Thymus (tissue), 11 donors: Measurements from ENCODE around the gene ORAI3. TPM values are rescaled to one million over a fixed set of nuclear protein-coding genes. Genes with fewer than 3 reads are reported as not detected.

Experiments
- DNase-seq, 9 donors: peaks; one replicate each; pipeline ENCODE4 v3.0.0-alpha.2; 2013; ENCODE audit warnings: low spot score in 9 of 9, low read depth in 6 of 9, missing footprints in 1 of 9
- H3K27ac ChIP-seq, 2 donors: one replicate each; pipeline ENCODE4 v1.5.1; 2013; ENCODE audit warnings: control low read depth in 1 of 2, low read depth in 1 of 2, low read length in 1 of 2, mild to moderate bottlenecking in 1 of 2, moderate library complexity in 1 of 2
- H3K27me3 ChIP-seq, 2 donors: one replicate each; pipeline ENCODE4 v1.5.1; 2013; ENCODE audit warnings: low read length in 1 of 2; ENCODE audit not compliant: control insufficient read depth in 2 of 2, insufficient read depth in 1 of 2
- H3K36me3 ChIP-seq, 2 donors: one replicate each; pipeline ENCODE4 v1.5.1; 2013; ENCODE audit warnings: low read length in 1 of 2, mild to moderate bottlenecking in 1 of 2, moderate library complexity in 1 of 2; ENCODE audit not compliant: control insufficient read depth in 2 of 2, insufficient read depth in 2 of 2
- H3K4me1 ChIP-seq, 2 donors: one replicate each; pipeline ENCODE4 v1.5.1; 2013; ENCODE audit warnings: low read length in 2 of 2; ENCODE audit not compliant: control insufficient read depth in 2 of 2, insufficient read depth in 2 of 2
- H3K4me3 ChIP-seq, 2 donors: one replicate each; pipeline ENCODE4 v1.5.1; 2013; ENCODE audit warnings: low read length in 2 of 2, control low read depth in 1 of 2, mild to moderate bottlenecking in 1 of 2
- H3K9me3 ChIP-seq, 2 donors: one replicate each; pipeline ENCODE4 v1.5.1; 2013; ENCODE audit warnings: low read length in 1 of 2, mild to moderate bottlenecking in 1 of 2; ENCODE audit not compliant: control insufficient read depth in 2 of 2, insufficient read depth in 1 of 2
- WGBS: extraction: QIAGEN DNeasy Blood & Tissue Kit; methylation state at CpG from one replicate; pipeline ENCODE4 v1.1.7; 2013; 5-methylcytosine and 5-hydroxymethylcytosine counted together
- polyA plus RNA-seq: library from polyadenylated mRNA; stranded (reverse); fragments of 200-250 nt; gene quantifications from one replicate; pipeline ENCODE4 v1.2.3, GENCODE V29; 2013
- total RNA-seq: library from RNA; stranded (reverse); fragments of 120-200 nt; gene quantifications from one replicate; pipeline ENCODE4 v1.2.4, GENCODE V29; 2013
- donor health status: healthy.

Gene ORAI3
- total and polyA plus RNA-seq, 2 donors, result 12.3 to 26.4 TPM

DNA sequence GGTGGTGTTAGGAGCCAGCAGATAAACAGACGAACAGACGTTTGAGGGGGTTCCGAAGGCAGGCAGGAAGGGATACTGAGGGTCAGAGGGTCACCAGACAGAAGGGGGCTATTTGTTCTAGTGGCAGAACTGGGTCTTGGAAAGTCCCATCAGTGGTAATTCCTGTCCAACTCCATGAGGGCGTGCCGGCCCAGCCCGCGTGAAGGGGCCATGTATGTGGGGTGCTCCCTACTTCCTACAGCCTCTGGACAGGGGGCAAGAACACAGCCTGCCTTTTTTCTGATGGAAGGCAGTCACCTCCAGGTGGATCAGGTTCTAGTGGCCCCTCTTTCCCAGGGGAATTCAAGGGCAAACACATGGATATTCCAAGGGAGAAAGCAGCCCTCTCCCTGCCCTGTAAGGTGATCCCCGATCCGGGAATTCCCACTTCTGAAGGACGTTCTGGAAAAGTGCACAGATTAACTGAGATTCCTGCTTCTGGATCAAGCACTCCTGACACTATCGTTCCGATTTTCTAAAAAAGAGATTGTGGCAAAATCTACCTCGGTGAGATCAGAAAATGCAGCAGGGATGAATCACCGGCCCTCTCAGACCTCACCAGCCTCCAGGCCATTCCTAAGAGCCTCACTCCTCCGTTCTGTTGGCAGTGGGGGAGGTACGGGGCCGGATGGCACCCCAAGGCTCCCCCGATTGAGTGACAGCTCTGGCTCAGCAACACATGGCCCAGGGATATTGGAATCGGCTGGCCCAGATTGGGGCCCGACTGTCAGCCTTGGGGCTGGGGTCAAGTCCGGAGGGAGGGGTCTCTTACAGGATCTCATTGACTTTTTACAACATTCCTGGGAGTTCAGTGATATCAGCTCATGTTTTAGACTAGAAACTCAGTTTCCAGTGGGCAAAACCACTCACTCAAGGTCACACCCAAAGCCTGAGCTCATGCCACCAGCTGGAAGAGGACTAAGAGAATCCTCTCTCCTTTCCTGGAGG lies 49.1 kb downstream of the ORAI3 start:
- DNase-seq, result no peak

GRCh38 chr16:30998852-30999761 lies 50.2 kb downstream of the ORAI3 start:
- Histone ChIP-seq H3K4me3 (no peak overlapping the region), H3K36me3 (no peaks in the 10 kb centered on the region), H3K9me3 (no peaks in the 10 kb centered on the region), H3K4me1 (peaks cover 8 to 20% of the 10 kb centered on the region in 2 donors), H3K27me3 (peaks cover 3 to 36% of the 10 kb centered on the region in 2 donors), H3K27ac (peak overlapping the region in 1 of 2 donors; percentile 8)
- WGBS, result 94% methylated on average over 6 of the region's 6 CpGs
- no peak for DNase-seq

More for the DNA sequence above, 49.1 kb downstream of the ORAI3 start:
- Histone ChIP-seq H3K9me3 (no peaks in the 10 kb centered on the region), H3K27me3 (peaks cover 3 to 36% of the 10 kb centered on the region in 2 donors), H3K27ac (peak overlapping the region in 1 of 2 donors; percentile 6), H3K36me3 (peaks cover 0 to 3% of the 10 kb centered on the region in 2 donors), H3K4me3 (peak overlapping the region; percentile 59 to 66), H3K4me1 (peaks cover 8 to 14% of the 10 kb centered on the region in 2 donors)
- 87% methylated on average over 21 of the region's 21 CpGs for WGBS

DNA sequence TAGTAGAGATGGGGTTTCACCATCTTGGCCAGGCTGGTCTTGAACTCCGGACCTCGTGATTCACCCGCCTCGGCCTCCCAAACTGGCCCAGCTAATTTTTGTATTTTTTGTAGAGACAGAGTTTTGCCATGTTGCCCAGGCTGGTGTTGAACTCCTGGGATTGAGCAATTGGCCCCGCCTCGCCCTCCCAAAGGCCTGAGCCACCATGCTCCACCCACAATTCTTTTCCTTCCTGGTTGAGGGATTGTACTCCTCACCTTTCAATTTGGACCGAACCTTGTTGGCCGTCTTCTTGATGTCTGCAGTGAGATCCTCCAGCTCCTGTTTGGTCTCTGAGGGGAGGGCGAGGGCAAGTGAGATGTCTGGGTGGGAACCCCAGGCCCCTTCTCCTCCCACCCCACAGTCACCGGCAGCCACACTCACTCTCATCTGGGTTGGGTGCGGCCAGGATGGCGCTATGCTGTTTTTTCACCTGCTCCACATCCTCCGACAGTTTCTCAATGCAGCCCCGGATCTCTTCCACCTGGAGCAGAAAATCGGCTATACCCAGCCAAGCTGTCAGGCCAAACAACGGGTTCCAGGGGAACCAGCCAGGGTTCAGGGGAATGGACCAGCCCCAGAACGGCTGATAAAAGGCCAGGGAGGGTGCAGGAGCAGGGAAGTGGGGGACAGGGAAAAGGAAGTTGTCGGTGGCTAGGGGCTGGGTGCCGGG lies 52.0 kb downstream of the ORAI3 start:
- no peak for DNase-seq
- H3K27ac ChIP-seq, result no peak overlapping the region
- H3K4me1 ChIP-seq, result peaks cover 8 to 20% of the 10 kb centered on the region in 2 donors
- H3K9me3 ChIP-seq, result no peaks in the 10 kb centered on the region
- H3K27me3 ChIP-seq, result peaks cover 3 to 44% of the 10 kb centered on the region in 2 donors
- H3K4me3 ChIP-seq, result no peak overlapping the region
- H3K36me3 ChIP-seq, result no peaks in the 10 kb centered on the region
- WGBS, result 95% methylated on average over 19 of the region's 19 CpGs

DNA sequence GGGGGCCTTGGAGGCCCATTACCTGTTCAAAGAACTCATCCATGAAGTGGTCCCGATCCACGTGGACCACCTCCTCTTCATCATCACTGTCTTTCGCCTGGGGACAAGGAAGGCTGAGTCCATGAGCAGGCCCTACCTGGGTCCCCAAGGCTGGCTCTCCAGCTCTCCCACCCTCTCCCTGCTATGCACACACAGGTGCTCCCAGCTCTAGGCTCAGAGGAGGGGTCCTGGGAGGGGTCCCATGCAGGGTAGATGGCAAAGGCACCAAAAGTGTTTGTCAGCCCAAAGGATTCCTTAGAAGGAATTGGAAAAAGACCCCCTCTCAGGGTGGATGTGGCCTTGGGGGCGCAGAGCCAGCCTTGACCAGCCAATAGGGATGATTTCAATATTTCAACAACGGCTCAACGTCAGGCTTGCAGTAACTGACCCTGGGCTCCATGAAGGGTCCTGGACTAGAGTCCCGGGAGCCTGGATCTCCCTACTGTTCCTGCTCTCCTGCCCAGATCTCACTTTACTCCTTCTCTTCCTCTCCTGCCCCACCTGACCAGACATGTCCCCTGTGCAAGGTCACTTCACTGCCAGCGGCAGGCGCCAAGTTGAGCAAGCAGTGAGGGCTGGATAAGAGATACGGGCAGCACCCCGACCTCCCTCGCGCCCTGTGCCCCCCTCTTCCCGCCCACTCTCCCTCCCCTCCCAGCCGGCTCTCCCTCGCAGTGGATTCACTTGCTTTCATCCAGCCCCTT lies 52.8 kb downstream of the ORAI3 start:
- peak overlapping the region in 1 of 2 donors; percentile 33 for H3K27ac ChIP-seq
- DNase-seq, result no peak
- no peaks in the 10 kb centered on the region for H3K36me3 ChIP-seq
- WGBS, result 90% methylated on average over 16 of the region's 16 CpGs
- H3K9me3 ChIP-seq, result no peaks in the 10 kb centered on the region
- H3K4me3 ChIP-seq, result no peak overlapping the region
- H3K27me3 ChIP-seq, result peaks cover 3 to 46% of the 10 kb centered on the region in 2 donors
- peaks cover 7 to 16% of the 10 kb centered on the region in 2 donors for H3K4me1 ChIP-seq

DNA sequence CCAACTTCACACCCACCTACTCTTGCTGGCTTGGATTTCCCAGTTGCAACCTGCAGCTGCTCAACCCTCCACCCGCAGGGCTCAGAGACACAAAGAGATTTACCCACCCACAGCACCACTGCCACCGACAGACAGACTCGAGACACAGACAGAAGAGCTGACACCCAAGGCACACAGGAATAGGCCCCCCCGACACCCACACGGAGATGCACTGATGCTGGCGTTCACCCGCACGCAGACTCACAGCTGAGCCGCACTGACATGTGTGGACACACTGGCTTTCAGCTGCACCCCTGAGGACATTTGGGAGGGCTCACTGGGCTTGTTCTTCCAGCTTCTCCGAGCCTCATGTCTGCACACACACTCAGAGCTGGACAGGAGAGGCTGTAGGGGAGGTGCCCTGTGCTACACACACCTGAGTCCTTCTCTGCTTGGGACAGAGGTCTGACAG lies 53.4 kb downstream of the ORAI3 start:
- Histone ChIP-seq H3K4me1 (peaks cover 3 to 13% of the 10 kb centered on the region in 2 donors), H3K27ac (peak overlapping the region in 1 of 2 donors; percentile 33), H3K9me3 (no peaks in the 10 kb centered on the region), H3K27me3 (peaks cover 7 to 47% of the 10 kb centered on the region in 2 donors), H3K4me3 (no peak overlapping the region), H3K36me3 (no peaks in the 10 kb centered on the region)
- DNase-seq, result no peak
- WGBS, result 92% methylated on average over 10 of the region's 10 CpGs

- Histone ChIP-seq H3K4me1 (peaks cover 0 to 6% of the 10 kb centered on the region in 2 donors), H3K9me3 (no peaks in the 10 kb centered on the region), H3K4me3 (no peak overlapping the region), H3K36me3 (no peaks in the 10 kb centered on the region), H3K27me3 (peaks cover 4 to 47% of the 10 kb centered on the region in 2 donors), H3K27ac (peak overlapping the region in 1 of 2 donors; percentile 21)
- DNase-seq, result no peak
- WGBS, result 95% methylated on average over 9 of the region's 9 CpGs
Observed at GRCh38 chr16:31002862-31003341, 54.0 kb downstream of the ORAI3 start.

- Histone ChIP-seq H3K27me3 (peaks cover 8 to 46% of the 10 kb centered on the region in 2 donors), H3K9me3 (no peaks in the 10 kb centered on the region), H3K36me3 (no peaks in the 10 kb centered on the region), H3K27ac (no peak overlapping the region), H3K4me1 (peaks cover 0 to 5% of the 10 kb centered on the region in 2 donors), H3K4me3 (no peak overlapping the region)
- WGBS, result 93% methylated on average over 6 of the region's 6 CpGs
- no peak for DNase-seq
Observed at GRCh38 chr16:31003744-31004143, 54.9 kb downstream of the ORAI3 start.
